Measurements from ENCODE around the gene CD82. TPM values are rescaled to one million over a fixed set of nuclear protein-coding genes. Genes with fewer than 3 reads are reported as not detected.
"Not testable (repeated sequence)": the region's sequence is repeated elsewhere in the genome, so short reads cannot be mapped to it uniquely, and the experiment has no call there.

Gene CD82
- total RNA-seq, 1 donor from 2014 or later = 28.3 TPM

GRCh38 chr11:44658506-44658850 lies 93.0 kb downstream of the CD82 start:
- TF ChIP-seq CTCF (IDR thresholded peaks at IDR 0.05) = no peak
- no peaks in the 10 kb centered on the region for H3K36me3 ChIP-seq
- no peaks in the 10 kb centered on the region for H3K27me3 ChIP-seq
- no peak overlapping the region for H3K27ac ChIP-seq
- H3K4me1 ChIP-seq = no peaks in the 10 kb centered on the region
- no peak for DNase-seq (ENCODE audit: low spot score in 2 of 2)
- no peak overlapping the region for H3K4me3 ChIP-seq
- intact Hi-C loops (cut with DNase I) = no loop called here
- no peaks in the 10 kb centered on the region for H3K9me3 ChIP-seq

- intact Hi-C loops (cut with DNase I) = no loop called here
- H3K36me3 ChIP-seq = no peaks in the 10 kb centered on the region
- no peaks in the 10 kb centered on the region for H3K27me3 ChIP-seq
- no peaks in the 10 kb centered on the region for H3K9me3 ChIP-seq
- H3K27ac ChIP-seq = no peak overlapping the region
- TF ChIP-seq CTCF (IDR thresholded peaks at IDR 0.05) = no peak
- no peak for DNase-seq (ENCODE audit: low spot score in 2 of 2)
- no peaks in the 10 kb centered on the region for H3K4me1 ChIP-seq
- no peak overlapping the region for H3K4me3 ChIP-seq
Observed at GRCh38 chr11:44659641-44660040, 94.2 kb downstream of the CD82 start.

GRCh38 chr11:44660535-44660934 lies 95.1 kb downstream of the CD82 start:
- intact Hi-C loops (cut with DNase I); H3K36me3 ChIP-seq; H3K4me3 ChIP-seq; H3K27me3 ChIP-seq; H3K27ac ChIP-seq; H3K9me3 ChIP-seq; DNase-seq (ENCODE audit: low spot score in 2 of 2); H3K4me1 ChIP-seq: not testable (repeated sequence)

- H3K27ac ChIP-seq = no peak overlapping the region
- intact Hi-C loops (cut with DNase I) = no loop called here
- TF ChIP-seq CTCF (IDR thresholded peaks at IDR 0.05) = no peak
Observed at GRCh38 chr11:44661311-44661717, 95.9 kb downstream of the CD82 start.

More at GRCh38 chr11:44661311-44661717, 95.9 kb downstream of the CD82 start:
- no peaks in the 10 kb centered on the region for H3K36me3 ChIP-seq
- no peak overlapping the region for H3K4me3 ChIP-seq
- DNase-seq (ENCODE audit: low spot score in 2 of 2) = no peak
- no peaks in the 10 kb centered on the region for H3K27me3 ChIP-seq
- no peaks in the 10 kb centered on the region for H3K4me1 ChIP-seq
- H3K9me3 ChIP-seq = no peaks in the 10 kb centered on the region

Other genes starting within 250 kb of the CD82 start
- gene TSPAN18, start 161.3 kb downstream of the CD82 start, total RNA-seq = 21.3 TPM